ENCODE data around the gene M1AP.
"Not testable (repeated sequence)": the region's sequence is repeated elsewhere in the genome, so short reads cannot be mapped to it uniquely, and the experiment has no call there.

M1AP gene

DNA sequence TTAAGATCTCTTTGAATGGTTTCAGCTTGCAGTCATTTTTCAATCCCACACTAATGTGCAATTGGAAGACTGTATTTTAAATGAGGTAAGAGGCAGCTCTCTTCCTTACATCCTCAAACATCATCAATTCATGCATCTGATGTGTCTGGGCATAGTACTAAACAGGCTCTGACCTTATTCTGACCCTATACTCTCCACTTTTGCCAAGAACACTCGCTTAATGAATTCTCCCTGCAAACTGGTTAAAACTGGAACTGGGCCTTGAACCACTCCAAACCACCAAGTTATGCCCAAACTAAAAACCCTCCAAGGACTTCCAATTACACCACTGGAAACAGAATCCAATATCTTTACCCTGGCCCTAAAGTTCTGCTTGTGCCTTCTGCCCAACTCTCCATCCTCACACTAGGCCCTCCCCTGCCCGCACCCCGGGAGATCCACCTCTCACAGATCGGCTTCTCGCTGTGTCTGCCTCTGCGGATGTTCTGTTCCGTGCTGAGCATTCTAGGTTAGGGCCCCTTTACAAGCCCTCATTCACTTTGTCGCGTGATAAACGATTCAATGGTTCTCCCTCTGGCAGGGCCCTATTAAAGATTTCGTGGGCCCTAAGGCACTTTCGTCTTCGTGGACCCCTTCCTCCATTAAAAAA is 1.2 kb downstream of the M1AP start:
- no peak for DNase-seq

DNA sequence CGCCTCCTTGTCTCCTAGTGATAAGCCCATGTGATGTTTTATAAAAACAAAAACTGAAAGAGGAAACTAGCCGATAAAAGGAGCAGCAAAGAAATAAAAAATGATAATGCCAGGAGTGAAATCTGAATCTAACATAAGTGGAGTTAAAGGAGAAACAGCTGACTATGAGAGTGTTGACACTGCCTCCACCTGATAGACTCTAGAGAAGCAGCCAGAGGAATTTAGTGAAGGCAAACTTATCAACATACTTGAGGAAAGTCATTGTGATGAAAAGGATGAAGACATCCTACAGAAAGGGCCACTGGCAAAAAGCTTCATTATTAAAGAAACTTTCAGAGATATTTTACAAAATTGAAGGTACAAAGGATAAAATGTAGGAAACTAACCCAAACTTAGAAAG is 1.9 kb downstream of the M1AP start:
- no peak for DNase-seq

DNA sequence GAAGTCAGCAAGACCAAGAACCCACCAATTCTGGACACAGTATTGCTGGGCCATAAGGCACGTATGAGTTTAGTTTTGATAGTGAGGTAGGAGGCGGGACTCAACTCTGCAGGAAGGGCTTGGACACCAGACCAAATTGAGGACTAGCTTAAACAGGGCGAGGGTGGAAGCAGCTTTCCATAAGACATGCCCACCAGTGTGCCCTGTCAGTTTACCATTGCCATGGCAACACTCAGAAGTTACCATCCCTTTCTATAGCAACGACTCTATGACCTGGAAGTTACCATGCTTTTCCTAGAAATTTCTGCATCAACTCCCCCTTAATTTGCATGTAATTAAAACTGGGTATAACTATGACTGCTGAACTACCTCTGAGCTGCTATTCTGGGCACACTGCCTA is 2.8 kb downstream of the M1AP start:
- no peak for DNase-seq

DNA sequence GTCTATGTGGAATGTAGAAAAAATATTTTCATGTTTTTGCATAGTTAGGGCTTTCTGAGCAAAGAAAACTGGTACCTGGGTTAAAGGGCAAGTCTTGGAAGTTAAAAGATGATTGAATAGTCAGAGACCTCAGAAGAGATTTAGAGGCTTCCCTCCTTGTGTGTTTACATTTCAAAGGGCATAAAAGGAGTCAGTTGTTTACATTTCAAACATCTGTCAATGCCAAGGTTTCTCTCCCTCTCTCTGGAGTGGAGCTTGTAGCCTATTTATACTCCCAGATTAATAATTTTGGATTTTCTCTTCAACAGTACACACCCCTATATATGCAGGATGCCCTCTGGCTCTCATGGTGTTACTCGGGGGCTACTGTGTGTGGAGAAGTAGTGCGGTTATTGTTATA is 8.6 kb downstream of the M1AP start:
- DNase-seq = no peak

DNA sequence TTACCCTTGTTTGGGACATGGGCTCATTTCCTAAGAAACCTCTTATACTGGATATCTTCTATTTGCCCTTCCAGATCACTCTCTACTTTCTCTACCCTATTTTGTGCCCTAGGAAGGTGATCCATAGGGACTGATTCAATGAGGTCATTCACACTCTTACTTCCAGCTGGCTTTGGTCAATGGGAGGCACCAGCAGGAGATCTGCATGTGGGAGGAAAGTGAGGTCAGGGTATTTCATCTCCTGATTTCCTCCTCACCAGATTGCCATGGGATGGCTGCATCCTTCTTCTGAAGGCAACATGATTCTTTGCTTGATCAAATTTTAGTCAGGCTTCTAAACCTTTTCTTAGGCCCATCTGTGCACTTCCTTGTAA is 15.2 kb downstream of the M1AP start:
- no peak for DNase-seq

DNA sequence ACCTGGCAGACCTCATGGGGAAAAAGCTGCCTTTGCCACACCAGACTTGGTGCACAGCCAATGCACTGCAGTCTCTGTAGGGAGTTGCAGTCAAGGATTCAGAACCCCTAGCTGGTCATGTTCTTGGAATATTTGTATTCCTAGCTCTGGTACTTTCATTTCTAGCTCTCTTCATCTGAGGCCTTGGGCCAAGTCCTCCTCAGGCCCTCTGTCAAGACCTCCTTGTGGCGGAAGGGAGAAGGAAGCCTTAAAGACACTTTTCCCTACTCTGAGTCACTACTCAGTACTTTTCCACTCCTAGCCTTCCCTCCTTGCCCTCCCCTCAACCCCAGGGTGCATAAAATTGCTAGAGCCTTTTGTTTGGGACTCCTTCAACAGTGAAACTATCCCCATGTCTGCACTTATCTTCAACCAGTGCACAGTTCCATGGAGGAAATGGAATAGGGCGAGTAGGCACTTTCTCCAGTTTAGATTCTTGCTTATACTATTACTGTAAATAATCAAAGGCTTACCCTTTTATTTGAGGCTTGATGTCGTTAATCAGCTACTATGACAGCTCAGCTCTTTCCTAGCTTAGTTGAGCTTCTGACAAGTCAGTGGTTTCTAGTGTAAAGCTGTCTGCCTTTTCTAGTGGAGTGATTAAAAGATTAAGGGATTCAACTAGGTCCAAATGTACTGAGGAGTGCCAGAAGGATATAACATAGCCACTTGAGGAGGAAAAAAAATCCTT is 15.8 kb downstream of the M1AP start:
- peak in 1 of 2 experiments; percentile 14 for DNase-seq

DNA sequence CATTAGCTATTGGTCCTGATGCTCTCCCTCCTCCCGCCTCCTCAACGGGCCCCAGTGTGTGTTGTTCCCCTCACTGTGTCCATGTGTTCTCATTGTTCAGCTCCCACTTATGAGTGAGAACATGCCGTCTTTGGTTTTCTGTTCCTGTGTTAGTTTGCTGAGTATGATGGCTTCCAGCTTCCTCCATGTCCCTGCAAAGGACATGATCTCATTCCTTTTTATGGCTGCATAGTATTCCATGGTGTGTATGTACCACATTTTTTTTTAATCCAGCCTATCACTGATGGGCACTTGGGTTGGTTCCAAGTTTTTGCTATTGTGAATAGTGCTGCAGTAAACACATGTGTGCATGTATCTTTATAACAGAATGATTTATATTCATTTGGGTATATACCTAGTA is 17.7 kb downstream of the M1AP start:
- not testable (repeated sequence) for DNase-seq

DNA sequence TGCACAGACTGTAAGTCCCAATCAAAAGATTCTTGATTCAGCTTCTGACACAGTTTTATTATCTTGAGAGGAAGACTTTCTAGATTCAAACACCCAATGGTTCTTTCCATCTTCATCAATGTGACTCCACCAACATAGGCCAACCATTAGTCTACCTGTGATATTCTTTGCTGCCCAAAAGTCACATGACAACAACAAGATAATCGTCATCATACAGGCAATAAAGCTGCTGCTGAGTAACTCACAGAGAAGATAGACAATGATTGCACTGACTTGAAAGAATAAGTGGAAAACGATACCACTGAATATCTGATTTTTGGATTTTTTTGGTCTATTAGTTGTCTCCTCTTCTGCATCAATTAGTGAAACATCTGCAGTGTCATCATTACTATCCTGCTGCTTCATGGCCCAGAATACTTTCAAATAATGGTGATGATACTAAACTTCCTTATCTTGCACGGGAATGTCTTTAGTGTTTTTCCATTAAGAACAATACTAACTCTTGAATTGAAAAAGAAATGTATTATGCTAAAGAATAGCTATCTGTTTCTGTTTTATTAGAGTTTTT is 19.5 kb downstream of the M1AP start:
- no peak for DNase-seq

DNA sequence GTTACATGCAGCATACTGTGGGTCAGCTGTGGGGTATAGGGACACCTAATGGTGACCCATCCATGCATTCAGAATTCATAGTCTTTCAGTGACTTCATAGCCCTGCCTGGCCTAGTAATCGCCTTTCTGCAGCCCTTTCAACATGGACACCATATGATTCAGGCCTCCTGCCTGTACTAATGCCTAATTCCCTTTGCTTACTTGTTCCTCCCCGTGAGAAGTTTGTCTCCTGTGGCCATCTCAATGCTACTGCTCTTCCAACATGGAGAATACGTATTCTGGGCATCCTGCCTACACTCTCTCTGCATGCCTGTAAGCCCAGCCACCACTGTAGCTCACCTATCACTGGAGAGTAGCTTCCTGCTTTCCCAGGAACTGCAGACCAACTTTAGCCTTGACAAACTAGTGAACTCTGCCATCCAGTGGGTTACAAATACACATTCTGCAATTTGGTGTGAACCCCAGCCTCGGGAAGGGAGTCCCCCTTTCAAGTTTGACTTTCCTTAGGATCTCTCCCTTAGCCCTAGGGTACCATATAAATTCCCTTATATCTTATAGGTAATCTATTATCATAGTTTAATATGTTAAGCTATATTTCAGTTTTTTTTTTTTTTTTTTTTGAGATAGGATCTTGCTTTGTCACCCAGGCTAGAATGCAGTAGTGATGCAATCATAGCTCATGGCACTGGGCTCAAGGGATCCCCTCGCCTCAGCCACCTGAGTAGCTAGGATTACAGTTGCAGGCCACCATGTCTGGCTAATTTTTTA is 22.3 kb downstream of the M1AP start:
- DNase-seq = no peak

DNA sequence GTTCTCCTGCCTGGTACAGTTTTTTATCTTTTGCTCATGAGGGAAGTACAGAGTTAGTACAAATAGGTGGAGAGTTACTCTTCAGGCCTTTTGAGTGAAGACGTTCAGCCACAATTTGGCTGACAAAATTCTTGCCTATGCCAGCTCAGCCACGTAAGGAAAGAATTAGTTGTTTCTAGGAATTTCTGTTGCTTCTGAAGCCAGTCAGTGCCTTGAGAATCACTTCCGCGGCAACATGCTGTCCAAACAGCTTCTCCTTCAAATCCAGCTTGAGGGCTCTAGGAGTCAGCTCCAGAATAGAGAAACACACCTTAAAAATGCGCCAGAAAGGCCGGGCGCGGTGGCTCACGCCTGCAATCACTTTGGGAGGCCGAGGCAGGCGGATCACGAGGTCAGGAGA is 27.5 kb downstream of the M1AP start:
- DNase-seq = no peak

DNA sequence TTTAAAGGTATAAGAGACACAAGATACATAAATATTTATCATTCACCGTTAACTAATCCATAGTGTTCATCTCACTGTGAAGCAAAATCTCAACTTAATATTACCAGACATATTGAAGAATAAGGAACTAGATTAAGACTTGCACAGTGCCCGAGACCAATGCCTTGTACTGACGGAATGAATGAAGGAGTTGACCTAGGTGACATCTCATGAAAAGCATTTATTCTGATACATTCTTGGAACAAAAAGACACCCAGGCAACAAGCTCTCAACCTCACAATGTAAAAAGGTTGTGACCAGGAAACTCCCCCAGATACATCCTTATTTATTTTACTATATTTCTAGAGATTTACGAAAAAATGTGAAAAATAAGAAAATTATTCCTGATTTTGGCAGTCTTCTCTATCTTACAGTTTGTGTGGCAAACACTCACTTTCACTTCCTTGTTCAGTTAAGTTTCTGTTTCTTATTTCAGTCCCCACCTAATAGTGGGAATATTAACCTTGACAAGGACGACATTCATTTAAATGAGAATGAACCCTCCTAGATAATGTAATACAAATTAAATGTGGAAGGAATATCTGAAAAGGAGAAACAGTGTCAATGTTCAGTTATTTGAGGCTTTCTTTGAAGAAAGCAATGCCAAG is 28.4 kb downstream of the M1AP start:
- no peak for DNase-seq

DNA sequence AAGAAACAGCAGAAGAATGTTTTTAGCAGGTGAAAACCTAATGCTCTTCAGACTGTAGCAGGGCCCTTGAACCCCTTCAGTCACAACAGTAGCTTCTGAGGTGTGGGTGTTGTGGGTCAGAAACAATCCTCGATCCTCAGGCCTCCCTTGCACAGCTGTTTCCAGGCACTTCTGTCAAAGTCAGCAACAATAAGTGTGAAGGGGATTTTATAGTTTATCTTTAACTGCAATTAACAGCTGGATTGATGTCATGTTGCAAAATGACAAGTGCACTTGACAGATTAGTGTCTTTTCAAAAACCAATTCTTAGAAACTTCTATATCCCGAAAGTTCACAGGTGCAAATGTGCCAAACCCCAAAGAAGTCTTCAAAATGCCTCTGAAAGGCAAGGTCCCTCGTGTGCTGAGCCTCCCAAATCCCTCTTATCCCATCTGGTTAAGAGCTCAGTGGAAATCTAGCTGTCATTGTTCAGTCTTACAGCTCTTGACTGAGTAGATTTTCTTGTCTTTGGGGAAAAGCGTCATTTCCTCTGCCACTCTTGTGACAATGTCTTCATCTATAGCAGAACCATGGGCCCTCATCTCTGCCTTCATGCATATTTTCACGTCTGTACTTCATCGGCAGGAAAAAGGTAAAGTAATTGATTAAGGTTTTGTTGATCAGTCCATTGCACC is 29.6 kb downstream of the M1AP start:
- DNase-seq = no peak

DNA sequence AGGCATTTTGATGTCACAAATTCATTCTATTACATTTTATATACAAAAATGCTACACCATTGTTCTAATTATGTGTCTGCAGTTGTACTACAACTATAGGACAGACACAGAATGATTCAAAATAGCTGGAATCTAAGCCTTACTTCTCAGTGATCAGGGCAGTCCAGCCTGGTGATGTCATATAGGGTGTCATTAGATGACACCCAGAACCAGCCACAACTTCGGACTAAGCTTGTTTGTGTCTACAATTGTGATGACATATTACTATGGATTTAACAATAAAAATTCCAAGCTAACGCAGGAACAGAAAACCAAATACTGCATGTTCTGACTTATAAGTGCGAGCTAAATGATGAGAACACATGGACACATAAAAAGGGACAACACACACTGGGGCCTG is 31.0 kb downstream of the M1AP start:
- DNase-seq = no peak

DNA sequence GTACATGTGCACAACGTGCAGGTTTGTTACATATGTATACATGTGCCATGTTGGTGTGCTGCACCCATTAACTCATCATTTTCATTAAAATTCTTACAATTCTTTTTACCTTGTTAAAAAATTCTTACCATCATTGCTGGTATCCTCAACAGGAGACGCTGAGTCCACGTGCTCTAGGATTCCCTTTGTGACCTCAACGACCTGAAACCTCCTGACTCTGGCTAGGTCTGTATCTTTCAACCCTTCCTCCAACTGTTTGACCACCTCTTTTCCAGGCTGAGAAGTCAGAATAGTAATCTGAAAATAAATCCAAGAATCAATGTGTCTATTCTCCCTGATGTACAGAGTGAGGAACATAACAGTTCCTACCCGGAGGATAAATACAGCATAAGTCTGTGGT is 41.2 kb downstream of the M1AP start:
- no peak for DNase-seq

DNA sequence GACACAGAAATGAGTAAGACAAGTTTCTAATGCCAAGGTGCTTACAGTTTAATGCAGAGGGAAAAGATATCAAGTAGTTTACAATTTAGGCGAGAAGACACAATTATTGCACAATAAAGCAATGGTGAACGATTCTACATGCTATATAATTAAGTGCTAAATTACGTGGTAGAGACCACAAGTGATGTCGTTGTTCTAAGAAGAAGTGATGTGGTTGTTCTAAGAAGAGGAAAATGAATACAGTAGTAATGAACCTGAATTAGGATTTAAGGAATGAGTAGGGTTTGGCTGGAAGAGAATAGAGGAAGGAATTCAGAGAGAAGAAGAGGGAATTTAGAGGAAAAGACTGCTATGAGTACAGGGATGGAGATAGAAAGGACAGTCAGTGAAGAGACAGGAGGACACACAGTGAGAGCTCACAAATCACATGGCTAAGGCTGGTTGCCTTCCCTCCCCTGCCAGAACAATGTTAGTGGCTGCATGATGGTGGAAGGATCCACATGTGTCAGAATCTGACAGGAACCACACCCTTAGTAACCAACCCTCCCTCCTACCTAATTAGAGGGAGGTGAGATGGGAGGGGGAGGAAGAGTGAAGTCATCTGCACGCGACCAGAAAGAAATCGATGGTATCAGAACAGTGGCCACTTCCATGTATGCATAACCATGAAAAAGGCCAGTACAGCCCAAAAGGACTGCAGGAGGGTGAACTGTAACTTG is 44.7 kb downstream of the M1AP start:
- DNase-seq = no peak

DNA sequence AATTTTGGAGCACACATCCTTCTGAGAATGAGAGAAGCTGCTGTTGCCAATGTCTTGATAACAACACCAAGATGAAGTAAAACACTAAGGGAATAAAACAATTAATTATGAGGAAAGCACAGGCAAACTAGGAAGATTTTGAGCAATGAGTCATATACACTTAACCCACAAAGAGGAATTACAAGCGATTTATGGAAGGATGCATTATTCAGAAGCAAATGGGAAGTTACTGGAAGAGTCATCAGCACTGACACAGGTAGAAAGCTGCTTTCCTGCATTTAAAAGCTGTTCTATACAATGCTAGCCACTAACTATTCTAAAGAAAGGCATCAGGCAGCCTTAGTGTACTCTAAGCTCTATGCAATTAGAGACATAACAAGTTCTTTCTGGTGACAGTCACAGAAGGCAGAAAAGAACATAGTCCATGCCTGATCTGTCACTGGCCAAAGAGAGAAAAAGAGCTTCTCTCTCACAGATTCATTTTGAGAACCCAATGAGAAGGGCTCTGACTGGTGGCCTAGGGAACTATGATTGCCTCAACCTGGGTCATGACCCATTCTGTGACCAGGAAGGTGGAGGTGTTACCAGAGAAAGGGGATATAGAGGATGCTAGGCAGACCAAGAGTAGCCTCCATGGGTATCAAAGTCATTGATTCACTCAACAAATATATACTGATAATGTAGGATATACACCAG is 45.4 kb downstream of the M1AP start:
- peak in 1 of 2 experiments; percentile 14 for DNase-seq

DNA sequence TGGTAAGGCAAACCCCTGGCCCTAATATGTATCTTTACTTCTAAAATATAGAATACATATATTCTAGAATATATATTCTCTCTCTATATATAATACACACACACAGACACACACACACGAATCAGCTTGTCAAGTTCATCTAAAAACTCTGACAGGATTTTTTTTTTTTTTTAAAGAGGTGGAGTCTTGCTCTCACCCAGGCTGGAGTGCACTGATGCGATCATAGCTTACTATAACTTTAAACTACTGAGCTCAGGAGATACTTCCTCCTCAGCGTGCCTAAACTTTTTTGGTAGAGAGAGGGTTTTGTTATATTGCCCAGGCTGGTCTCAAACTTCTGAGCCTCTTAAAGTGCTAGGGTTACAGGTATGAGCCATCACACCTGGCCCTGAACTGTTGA is 48.5 kb downstream of the M1AP start:
- DNase-seq = no peak

DNA sequence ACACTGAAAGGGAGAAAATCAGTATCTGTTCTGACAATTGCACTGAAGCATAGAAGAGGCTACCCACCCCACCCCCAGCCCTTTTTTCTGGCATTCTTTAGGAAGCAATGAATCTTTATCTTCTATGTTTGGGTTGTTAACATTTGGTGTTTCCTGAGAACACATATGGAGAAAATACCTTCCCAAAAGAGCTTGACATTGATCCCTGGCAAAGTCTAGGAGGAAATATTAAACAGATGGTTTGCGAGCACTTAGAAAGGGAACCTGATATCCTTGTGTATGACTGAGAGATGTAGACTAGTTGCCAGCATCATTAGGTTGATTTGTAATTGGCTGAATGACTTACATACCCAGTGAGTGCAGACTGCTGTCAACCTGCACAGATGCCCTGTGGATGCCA is 50.7 kb downstream of the M1AP start:
- no peak for DNase-seq

DNA sequence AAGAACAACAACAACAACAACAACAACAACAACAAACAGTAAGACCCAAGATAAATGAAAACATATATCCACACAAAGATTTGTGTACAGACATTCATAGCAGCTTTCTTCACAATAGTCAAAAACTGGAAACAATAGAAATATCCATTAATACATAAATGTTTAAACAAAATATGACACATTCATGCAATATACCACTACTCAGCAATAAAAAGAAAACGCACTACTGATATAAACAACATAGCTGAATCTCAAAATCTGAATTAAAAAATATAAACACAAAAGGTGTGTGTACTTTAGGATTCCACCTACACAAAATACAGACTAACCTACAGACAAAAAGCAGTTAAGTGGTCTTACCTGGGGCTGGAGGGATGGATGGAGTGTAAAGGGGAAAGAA is 51.5 kb downstream of the M1AP start:
- no peak for DNase-seq

DNA sequence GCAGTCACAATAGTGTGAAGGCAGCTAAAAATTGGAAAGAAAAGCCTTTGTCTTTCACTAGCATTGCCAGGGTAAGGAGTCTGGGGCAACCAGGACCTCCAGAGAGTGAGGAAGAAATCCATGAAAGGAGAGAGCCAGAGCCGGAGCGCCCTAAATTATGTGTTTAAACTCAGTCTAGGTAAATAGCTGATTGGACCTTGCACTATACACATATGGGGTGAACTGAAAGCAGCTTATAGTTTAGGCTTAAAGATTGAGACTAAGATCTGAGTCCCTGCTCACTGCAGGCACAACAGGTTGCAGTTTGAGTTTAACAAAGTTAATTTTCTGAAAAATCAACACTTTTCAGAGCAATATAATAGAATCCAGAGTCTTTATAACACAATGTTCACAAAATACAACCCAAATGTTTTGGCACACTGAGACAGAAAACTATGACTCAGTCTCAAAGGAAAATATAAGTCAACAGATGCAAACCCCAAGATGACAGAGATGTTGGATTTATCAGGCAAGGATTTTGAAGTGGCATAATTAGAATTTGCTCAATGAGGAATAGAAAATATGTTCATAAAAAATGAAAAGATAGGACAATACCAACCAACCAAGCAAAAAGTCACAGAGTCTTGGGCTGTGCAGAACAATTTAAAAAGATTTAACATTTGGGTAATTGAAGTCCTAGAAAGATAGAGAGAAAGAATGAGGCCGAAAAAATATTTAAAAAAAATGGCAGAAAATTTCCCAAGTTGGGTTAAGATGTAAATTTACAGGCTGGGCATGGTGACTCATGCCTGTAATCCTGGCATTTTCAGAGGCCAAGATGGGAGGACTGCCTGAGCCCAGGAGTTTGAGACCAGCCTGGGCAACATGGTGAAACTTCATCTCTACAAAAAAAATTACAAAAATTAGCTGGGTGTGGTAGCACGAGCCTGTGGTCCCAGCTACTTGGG is 54.0 kb downstream of the M1AP start:
- DNase-seq = no peak

Measured in SW 1271 (cell line).